Left hindlimb (tissue), 1 donor: ENCODE results near the gene CD27.
A peak's percentile ranks its signal among the peaks of the same experiment; 100 is the strongest.
"Not testable (repeated sequence)": the region's sequence is repeated elsewhere in the genome, so short reads cannot be mapped to it uniquely, and the experiment has no call there.

ENCODE experiments used
- DNase-seq: peaks from one replicate; pipeline ENCODE4 v3.0.0-alpha.2; 2018

Gene CD27

DNA sequence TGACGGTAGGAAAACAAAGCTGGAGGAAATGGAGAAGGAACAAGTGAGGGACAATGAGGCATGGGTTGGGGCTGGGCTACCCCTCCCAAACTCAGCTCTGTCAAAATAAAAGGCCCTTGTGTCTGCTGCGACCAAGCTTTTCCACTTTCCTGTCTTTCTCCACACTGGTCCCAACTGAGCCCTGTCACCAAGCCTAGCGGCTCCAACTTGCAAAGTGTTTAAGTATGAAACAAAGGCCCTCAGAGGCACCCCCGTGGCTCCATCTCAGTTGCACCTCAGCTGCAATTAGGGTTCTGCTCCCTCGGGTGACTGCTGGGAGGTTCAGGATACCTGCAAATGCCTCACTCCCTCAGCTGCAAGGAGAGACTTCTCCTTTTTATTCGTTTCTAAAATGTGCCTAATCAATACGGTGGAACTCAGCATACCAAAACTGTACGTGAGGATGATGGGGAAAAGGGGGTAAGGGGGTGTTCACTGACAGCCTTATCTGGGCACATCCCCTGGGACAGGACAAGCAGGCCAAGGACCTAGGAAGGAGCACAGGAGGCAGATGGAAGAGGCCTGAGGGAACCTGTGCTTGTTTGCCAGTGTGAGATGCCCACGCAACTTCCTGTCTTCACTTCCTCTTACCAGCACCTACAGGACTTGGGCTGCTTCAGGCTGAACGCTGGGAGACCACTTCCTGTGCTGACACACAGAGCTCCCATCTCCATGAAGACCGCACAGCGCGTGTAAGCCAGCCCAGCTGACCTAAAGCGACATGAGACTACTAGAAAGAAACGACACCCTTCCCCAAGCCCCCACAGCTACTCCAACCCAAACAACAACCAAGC lies 16.9 kb downstream of the CD27 start:
- no peak for DNase-seq

DNA sequence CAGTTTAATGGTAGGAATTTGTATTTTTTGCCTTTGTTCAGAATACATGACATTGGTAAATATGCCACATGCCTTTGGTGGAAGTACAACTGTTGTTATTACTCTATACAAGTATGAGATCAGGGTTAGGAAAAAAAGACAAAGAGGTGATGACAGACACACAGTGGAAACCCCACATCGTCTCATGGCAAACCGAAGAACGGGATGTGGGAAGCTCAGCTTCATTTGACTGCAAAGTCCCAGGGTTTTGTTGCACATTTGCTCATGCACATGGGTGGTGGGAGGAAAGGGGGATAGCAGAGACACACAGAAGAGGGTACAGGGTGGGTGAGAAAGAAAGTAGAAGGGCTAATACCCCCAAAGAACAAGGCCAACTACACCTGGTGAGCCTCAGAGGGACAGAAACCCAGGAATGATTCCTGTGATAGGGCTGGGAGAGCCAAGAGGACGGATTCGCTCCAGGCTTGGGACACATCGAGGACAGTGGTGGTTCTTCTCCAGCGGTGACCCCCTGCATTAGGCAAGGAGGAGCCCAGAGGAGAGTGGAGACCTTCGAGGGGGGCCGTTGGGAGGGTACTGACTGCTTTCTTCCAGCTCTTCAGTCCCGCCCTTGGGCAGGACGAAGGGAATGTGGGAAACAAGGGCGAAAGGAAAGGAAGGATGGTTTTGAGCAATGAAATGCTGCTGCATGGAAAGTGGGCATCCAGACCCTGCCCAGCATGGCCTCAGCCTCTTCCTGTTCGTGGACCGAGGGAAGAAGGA lies 17.7 kb downstream of the CD27 start:
- DNase-seq = no peak

DNA sequence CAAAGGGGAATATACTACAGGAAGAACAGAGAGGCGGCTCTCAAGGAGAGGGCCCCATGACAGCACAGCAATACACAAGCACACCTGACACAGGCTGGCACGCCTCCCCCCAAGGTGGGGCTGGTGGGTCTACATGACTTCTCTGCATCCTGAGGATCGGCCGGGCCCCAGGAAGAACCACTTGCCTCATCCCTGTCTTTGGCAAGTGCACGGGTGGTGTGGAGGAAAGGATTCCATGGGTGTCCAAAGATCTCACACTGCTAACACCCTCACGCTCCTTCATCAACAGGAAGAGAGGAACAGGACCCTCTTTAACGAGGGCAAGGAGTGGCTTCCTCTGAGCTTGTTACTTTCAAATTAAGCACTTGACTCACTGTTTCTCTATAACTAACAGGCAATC lies 18.5 kb downstream of the CD27 start:
- no peak for DNase-seq

DNA sequence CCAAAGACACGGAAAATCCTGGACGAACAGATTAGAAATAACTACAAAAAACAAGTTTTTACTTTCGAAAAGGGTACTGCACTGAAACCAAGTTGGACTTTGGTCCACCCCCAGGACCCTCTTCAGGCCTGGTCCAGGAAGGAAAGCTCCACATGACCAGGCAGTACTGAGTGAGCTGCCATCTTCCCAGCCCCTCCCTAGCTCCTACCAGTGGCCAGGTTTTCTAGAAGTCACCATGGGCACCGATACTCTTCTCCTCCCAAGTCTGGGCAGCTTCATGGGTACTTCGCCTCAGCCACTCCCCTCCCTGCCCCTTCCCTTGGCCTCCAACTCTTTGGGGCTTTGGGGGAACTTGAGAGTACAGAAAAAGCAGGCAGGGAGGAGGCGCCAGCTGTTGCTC lies 19.1 kb downstream of the CD27 start:
- no peak for DNase-seq

DNA sequence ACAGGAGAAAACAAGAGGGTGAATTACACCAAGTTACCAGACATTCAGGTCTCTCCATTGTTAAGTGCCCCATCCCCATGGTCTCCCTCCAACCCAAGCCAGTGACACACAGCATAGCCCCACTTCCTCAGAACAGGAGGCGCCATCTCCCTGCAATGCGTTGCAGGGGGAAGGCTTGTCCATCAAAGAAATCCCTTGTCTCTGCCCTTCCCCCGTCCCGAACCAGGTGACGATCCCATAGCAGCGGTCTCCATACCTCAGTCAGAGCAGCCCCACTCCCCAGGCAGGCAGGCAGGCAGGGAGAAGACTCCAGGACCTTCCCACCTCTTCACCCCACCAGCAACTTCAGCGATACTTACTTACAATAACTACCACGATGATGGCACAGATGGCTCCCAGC lies 19.8 kb downstream of the CD27 start:
- DNase-seq = no peak

DNA sequence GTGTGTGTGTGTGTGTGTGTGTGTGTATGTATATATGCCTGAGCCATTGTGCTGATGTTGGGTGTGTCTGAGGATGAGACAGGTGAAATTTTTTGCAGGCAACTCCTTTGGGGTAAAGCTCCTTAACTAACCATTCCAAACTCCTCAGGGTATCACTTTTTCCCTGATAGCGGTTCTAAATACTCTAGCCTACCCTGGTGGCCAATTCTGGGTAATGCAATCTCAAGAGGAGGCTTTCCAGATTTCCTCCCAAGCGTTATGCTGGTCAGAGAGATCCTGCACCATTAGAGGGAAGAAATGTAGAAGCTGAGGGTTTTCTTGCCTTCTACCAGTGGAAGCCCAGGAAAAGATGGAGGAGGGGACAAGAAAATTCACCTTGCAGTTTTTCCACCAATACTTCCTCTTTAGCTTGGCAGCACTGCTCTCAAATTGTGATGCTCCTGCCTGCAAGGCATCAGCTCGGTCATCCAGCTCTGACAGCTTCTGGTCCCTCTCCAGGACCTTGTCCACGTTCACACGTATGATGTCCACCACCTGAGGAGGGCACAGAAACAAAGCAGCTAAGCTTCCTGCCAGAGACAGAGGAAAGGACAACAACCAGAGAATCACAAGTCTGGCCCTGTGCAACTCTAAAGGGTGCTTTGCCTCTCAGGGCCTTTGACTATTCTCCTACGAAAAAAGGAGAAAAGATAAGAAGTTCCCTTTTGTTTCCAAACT lies 20.9 kb downstream of the CD27 start:
- peak; percentile 56 for DNase-seq

DNA sequence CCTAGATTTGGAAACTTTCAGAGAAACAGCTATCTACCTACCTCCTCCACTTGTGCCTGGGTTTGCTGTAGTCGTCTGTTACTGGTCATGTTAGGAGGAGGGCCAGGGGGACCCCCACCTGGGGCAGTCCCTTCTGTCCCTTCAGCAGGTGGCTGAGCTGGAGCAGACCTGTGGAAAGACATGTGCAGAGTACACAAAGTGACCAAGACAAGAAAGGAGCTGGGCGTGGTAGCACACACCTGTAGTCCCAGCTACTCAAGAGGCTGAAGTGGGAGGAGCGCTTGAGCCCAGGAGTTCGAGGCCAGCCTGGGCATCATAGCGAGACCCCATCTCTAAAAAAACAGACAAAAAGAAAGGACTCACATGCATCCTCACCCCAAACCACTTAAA lies 21.4 kb downstream of the CD27 start:
- no peak for DNase-seq

DNA sequence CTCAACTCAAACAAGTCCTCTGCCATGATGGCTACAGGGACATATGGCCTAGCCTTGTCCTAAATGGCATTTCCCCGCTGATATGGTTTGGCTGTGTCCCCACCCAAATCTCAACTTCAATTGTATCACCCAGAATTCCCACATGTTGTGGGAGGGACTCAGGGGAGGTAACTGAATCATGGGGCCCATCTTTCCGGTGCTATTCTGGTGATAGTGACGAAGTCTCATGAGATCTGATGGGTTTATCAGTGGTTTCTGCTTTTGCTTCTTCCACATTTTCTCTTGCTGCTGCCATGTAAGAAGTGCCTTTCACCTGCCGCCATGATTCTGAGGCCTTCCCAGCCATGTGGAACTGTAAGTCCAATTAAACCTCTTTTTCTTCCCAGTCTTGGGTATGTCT lies 22.0 kb downstream of the CD27 start:
- not testable (repeated sequence) for DNase-seq

DNA sequence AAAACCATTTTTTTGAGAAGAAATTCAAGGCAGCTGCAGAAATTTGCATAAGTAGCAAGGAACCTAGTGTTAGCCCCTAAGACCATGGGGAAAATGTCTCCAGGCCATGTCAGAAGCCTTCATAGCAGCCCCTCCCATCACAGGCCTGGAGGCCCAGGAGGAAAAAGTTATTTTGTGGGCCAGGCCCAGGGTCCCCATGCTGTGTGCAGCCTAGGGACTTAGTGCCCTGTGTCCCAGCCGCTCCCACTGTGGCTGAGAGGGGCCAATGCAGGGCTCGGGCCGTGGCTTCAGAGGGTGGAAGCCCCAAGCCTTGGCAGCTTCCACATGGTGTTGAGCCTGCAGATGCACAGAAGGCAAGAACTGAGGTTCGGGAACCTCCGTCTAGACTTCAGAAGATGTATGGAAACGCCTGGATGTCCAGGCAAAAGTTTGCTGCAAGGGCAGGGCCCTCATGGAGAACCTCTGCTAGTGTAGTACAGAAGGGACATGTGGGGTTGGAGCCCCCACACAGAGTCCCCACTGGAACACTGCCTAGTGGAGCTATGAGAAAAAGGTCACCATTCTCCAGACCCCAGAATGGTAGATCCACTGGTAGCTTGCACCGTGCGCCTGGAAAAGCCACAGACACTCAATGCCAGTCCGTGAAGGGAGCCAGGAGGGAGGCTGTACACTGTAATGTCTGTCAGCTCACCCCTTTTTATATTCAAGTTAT lies 23.0 kb downstream of the CD27 start:
- DNase-seq = not testable (repeated sequence)

DNA sequence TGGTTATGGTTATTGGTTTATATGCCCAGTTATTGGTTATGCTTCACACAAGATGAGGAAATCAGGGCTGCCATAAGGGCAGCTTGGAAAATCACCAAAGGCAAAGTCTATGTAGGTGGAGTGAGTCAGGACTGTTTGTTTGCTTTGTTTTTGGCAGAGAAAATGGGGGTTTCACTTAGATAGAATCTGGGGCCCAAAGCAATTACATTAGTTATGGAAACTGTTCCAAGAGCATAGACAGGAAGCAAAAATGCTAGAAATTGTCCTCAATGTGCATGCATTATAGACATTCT lies 23.5 kb downstream of the CD27 start:
- DNase-seq = no peak

DNA sequence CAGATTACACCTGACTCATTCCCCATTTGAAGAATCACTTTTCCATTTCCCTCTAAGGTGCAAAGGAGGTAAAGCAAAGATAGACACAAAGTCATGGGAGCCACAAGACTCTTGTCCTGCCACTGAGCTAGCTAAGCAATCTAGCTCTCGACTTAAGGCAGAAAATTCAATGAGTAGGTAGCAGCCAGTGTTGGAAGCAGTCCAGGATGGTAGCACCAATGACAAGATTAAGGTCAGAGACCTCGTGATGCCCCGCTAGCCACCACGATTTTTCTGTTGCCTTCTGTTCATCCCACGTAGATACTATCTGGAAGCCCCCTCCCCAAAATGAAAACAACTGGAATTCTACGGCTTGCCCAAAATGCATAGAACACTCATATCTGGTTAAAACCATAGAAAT lies 24.3 kb downstream of the CD27 start:
- DNase-seq = no peak

DNA sequence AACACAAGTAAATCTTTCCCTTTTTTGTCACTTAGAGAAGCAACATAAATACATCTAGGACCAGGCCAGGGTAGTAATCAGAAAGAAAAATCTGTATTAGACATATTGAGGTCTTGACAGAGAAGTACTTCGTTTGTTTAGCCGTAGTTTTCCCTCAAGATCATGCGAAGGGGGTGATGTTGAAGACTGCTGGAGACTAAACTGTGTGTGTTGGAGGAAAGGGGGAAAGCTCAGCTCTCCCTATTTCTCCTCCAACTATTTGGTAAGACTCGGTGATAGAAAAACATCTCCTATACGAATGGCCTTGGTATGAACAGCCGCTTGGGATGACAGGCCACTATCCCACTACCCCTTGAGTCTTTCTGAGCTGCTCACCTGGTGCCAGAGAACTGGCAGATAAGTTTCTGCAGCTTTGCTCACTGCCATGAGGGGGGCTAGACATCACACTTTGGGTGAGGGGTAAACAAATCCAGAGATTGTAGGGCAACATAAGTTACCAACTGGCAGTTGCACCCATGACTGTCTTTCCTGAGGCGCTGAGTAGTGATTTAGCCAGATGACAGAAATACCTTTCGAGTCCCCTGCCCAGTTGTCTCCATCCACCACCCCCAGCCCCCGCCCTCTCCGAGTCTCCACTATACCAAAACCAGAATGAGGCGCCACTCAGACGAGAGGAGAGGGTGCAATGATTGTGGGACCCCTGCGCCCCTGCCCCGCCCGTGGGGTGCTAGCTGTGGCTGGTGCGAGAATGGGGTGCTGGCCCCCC lies 25.0 kb downstream of the CD27 start:
- DNase-seq = no peak

DNA sequence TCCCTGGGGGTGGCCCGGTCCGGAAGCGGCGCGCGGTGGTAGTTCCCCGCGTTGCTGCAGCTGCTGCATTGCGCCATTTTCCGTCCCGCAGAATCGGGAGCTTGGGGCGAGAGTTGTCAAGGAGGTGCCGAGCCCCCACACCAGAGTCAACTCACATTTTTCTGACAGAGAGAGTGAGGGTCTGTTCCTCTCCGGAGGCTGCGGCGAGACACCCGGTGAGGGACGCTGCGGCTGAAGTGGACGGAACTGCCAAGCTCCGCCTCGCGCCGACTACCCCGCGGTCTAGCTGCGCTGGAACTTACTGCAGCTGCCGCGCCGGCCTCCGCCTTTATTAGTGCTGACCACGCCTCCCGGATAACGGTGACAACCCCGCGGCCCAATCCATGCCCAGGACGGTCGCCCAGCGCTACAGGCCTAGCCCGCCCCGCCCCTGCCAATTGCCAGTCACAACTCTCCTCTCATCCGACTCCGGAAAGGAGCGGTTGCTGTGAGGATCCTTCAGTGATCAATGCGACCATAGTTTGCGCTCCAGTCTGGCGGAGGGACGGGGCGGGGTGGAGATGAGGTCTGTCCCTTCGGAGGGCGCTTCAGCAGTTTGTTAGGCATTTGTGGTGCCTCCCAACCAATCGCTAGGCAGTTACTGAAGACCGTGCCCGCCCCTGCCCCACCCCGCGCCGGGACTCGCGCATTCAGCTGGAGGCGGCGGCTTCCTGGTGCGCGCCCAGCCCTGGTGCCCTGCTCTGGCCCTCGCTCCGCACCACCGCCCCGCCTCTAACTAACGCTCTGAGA lies 25.8 kb downstream of the CD27 start, which contains the start of gene VAMP1:
TSS of gene VAMP1 (minus strand) at position 303 of the 789 bp plus-strand sequence. CDS start at position 157, 146 bp downstream.
- DNase-seq = peak; percentile 99

DNA sequence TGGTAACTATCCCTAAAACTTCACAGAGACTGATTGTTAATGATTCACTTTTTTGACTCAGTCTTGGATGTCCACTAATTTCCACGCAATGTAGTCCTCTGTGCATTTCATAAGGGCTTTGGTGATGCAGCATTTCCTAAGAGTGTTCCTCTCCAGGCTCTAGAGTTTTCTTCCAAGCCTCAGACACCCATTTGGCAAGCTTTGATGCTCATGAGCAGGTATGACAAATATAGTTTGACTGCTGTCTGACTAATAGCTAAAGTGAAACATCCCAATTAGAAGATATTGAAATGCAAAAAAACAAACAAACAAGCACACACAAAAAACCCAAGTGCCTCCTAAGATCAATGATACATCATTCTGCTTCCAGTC lies 27.2 kb downstream of the CD27 start:
- no peak for DNase-seq

DNA sequence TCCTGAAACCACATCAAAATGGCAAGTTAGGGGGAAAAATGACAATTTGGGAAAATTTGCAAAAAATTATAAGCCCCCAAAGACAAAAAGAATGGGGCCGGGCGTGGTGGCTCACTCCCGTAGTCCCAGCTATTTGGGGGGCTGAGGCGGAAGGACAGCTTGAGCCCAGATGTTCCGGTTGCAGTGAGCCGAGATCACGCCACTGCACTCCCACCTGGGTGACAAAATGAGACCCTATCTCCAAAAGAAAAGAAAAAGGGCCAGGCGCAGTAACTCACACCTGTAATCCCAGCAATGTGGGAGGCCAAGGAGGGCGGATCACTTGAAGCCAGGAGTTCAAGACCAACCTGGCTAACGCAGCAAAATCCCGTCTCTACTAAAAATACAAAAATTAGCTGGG lies 27.7 kb downstream of the CD27 start:
- DNase-seq = no peak

DNA sequence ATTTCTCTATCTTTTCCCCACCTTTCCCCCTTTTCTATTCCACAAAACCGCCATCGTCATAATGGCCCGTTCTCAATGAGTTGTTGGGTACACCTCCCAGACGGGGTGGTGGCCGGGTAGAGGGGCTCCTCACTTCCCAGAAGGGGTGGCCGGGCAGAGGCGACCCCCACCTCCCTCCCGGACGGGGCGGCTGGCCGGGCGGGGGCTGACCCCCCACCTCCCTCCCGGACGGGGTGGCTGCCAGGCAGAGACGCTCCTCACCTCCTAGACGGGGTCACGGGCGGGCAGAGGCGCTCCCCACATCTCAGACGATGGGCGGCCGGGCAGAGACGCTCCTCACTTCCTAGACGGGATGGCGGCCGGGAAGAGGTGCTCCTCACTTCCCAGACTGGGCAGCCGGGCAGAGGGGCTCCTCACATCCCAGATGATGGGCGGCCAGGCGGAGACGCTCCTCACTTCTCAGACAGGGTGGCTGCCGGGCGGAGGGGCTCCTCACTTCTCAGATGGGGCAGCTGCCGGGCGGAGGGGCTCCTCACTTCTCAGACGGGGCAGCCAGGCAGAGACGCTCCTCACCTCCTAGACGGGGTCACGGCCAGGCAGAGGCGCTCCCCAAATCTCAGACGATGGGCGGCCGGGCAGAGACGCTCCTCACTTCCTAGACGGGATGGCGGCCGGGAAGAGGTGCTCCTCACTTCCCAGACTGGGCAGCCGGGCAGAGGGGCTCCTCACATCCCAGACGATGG lies 30.6 kb downstream of the CD27 start:
- DNase-seq = not testable (repeated sequence)

DNA sequence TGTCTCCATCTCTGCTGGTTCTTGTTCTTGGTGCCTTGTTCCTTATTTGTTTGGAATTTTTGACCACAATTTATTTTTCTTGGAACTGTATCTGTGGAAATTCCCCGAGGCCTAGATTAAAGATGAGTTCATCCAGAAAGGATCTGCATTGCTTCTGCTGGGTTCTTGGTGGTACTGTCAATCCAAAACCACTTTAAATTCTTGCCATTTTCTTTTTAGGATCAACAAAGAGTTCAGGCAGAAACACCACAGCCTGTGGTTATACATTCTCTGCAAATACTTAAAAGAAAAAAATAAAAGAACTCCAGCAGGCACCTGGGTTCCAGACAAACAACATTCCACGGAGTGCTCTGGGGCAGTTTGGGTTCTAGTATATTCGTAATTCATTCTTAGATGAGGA lies 31.7 kb downstream of the CD27 start:
- no peak for DNase-seq

DNA sequence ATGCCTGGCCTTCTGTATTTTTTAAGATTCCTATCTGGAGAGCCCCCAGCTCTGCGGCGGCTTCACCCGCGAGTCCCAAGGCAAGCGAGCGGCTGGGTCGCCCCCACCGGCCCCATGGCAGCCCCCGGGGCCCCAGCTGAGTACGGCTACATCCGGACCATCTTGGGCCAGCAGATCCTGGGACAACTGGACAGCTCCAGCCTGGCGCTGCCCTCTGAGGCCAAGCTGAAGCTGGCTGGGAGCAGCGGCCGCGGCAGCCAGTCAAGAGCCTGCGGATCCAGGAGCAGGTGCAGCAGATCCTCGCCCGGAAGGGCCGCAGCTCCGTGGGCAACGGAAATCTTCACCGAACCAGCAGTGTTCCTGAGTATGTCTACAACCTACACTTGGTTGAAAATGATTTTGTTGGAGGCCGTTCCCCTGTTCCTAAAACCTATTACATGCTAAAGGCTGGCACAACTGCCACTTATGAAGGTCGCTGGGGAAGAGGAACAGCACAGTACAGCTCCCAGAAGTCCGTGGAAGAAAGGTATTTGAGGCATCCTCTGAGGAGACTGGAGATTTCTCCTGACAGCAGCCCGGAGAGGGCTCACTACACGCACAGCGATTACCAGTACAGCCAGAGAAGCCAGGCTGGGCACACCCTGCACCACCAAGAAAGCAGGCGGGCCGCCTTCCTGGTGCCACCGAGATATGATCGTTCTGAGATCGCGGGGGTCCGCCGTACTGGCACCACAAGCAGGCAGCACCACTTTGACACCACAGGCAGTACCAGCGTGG lies 33.0 kb downstream of the CD27 start:
- not testable (repeated sequence) for DNase-seq

DNA sequence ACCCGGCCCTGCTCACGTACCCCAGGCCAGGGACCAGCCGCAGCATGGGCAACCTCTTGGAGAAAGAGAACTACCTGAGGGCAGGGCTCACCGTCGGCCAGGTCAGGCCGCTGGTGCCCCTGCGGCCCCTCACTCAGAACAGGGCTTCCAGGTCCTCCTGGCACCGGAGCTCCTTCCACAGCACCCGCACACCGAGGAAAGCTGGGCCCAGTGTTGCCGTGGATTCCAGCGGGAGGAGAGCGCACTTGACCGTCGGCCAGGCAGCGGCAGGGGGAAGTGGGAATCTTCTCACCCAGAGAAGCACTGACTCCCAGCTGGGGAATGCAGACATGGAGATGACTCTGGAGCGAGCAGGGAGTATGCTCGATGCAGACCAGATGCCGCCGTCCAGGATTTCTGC lies 33.7 kb downstream of the CD27 start:
- DNase-seq = no peak

DNA sequence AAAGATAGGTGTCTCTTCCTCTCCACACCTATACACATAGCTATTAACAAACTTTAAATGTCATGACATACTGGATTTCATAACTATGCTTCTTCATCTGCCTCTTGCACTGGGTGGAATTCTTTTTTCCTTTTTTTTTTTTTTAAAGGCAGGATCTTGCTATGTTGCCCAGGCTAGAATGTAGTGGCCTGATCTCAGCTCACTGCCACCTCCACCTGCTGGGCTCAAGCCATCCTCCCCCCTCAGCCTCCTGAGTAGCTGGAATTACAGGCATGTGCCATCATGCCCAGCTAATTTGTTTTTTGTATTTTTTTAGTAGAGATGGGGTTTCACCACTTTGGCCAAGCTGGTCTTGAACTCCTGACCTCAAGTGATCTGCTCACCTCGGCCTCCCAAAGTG lies 43.5 kb downstream of the CD27 start:
- DNase-seq = no peak
